Endothelial cell of umbilical vein (primary cell): Measurements from ENCODE around the gene LUC7L2. TPM values are rescaled to one million over a fixed set of nuclear protein-coding genes. Genes with fewer than 3 reads are reported as not detected.

Source experiments
- BruUV-seq: library from RNA; stranded (reverse); fragments of 400-500 nt; replicated peaks from 2 replicates; lab custom pipeline; 2021; lab: Mats Ljungman, UMichigan
- CTCF ChIA-PET: fragments of 300-600, 350-600 bp; sonication (Branson Sonifier 250); formaldehyde crosslinking; loops from one replicate; lab custom pipeline; 2021; ENCODE audit warnings: antibody characterized with exemption, inconsistent platforms; lab: Charles Lee
- POLR2A ChIA-PET: fragments of 300-600, 350-600 bp; sonication (Branson Sonifier 250); formaldehyde crosslinking; loops from one replicate; lab custom pipeline; 2021; ENCODE audit warnings: antibody characterized with exemption, inconsistent platforms; lab: Charles Lee
- DNase-seq: peaks from one replicate; pipeline ENCODE4 v3.0.0-alpha.2; 2011; ENCODE audit warnings: low read depth, low spot score
- FAIRE-seq: peaks from 2 replicates; lab custom pipeline; 2011; peaks lifted over from hg19 to GRCh38; lab: Jason Lieb, UNC
- H2AFZ ChIP-seq: 2 replicates; pipeline ENCODE4 v1.6.0; 2012; ENCODE audit warnings: low read depth, low read length, control low read depth, inconsistent platforms
- H3K27ac ChIP-seq: 2 replicates; pipeline ENCODE4 v1.5.1; 2011; ENCODE audit warnings: low read depth, mild to moderate bottlenecking, control low read depth, low read length, moderate library complexity; ENCODE audit not compliant: insufficient read depth
- H3K27me3 ChIP-seq, 2 experiments: 2 replicates each; pipeline versions ENCODE4 v1.6.0 to v1.6.1; 2011; ENCODE audit warnings: low read length in 2 of 2, mixed read lengths in 1 of 2; ENCODE audit not compliant: control insufficient read depth in 2 of 2, insufficient read depth in 2 of 2
- H3K36me3 ChIP-seq, 2 experiments: 2 replicates in 1 of 2; 3 replicates in 1 of 2; pipeline ENCODE4 v1.5.1; 2011; ENCODE audit warnings: low read length in 2 of 2, mild to moderate bottlenecking in 1 of 2, moderate library complexity in 1 of 2; ENCODE audit not compliant: control insufficient read depth in 2 of 2, insufficient read depth in 2 of 2; ENCODE audit errors: extremely low read depth in 1 of 2
- H3K4me1 ChIP-seq: 3 replicates; pipeline ENCODE4 v1.5.1; 2011; ENCODE audit warnings: mild to moderate bottlenecking, low read length; ENCODE audit not compliant: control insufficient read depth, insufficient read depth; ENCODE audit errors: extremely low read depth
- H3K4me2 ChIP-seq: 2 replicates; pipeline ENCODE4 v1.6.1; 2011; ENCODE audit warnings: low read length, control low read depth, mixed read lengths; ENCODE audit not compliant: insufficient read depth
- H3K4me3 ChIP-seq, 3 experiments: fragments of 200-600 bp in 1 of 3; sonication (generic), shearing (Covaris generic) in 1 of 3; replicated peaks in 1 of 3; 2 replicates each; pipeline ENCODE4 v1.5.1; 2011 to 2016; ENCODE audit warnings: control low read depth in 3 of 3, low read length in 3 of 3, mild to moderate bottlenecking in 2 of 3, inconsistent platforms in 1 of 3, low read depth in 1 of 3, moderate library complexity in 1 of 3; ENCODE audit not compliant: insufficient read depth in 1 of 3
- H3K79me2 ChIP-seq: 2 replicates; pipeline ENCODE4 v1.6.0; 2012; ENCODE audit warnings: low read length, inconsistent platforms; ENCODE audit not compliant: control insufficient read depth, insufficient read depth
- H3K9ac ChIP-seq: replicated peaks from 2 replicates; pipeline ENCODE3; 2011; ENCODE audit warnings: low read length, control low read depth; ENCODE audit not compliant: insufficient read depth; ENCODE audit errors: extremely low read depth
- H3K9me1 ChIP-seq: replicated peaks from 3 replicates; pipeline ENCODE4 v1.6.0; 2011; ENCODE audit warnings: mild to moderate bottlenecking, low read length; ENCODE audit not compliant: control insufficient read depth, insufficient read depth; ENCODE audit errors: extremely low read depth
- H3K9me3 ChIP-seq: replicated peaks from 2 replicates; pipeline ENCODE4 v1.5.1; 2012; ENCODE audit warnings: low read length, inconsistent platforms; ENCODE audit not compliant: control insufficient read depth, insufficient read depth
- H4K20me1 ChIP-seq: replicated peaks from 2 replicates; pipeline ENCODE3; 2011; ENCODE audit warnings: mild to moderate bottlenecking, low read length; ENCODE audit not compliant: control insufficient read depth, insufficient read depth; ENCODE audit errors: extremely low read depth
- CTCF ChIP-seq, 2 donors: IDR thresholded peaks; 1 replicate in 1 of 2; 2 replicates in 1 of 2; pipeline ENCODE4 v1.5.1; 2011; ENCODE audit warnings: low read length in 2 of 2, mild to moderate bottlenecking in 2 of 2, moderate library complexity in 2 of 2, control low read depth in 1 of 2, inconsistent platforms in 1 of 2, low read depth in 1 of 2; ENCODE audit not compliant: insufficient read depth in 1 of 2; ENCODE audit errors: extremely low read depth in 1 of 2
- EZH2 ChIP-seq: IDR thresholded peaks from 2 replicates; pipeline ENCODE4 v1.6.1; 2012; ENCODE audit warnings: borderline replicate concordance, low read depth, mild to moderate bottlenecking, moderate library complexity, low read length, inconsistent platforms; ENCODE audit not compliant: severe bottlenecking
- FOS ChIP-seq: IDR thresholded peaks from 2 replicates; pipeline ENCODE4 v1.6.1; 2011; ENCODE audit warnings: mild to moderate bottlenecking, low read length, moderate library complexity, borderline replicate concordance; ENCODE audit not compliant: insufficient read depth
- GATA2 ChIP-seq: IDR thresholded peaks from 2 replicates; pipeline ENCODE4 v1.7.0; 2011; ENCODE audit warnings: low read depth, mild to moderate bottlenecking, moderate library complexity, mixed read lengths, low read length; ENCODE audit not compliant: insufficient read length, insufficient read depth
- JUN ChIP-seq: IDR thresholded peaks from 2 replicates; pipeline ENCODE4 v1.6.1; 2011; ENCODE audit warnings: borderline replicate concordance, low read depth; ENCODE audit not compliant: insufficient read length, insufficient read depth
- MAX ChIP-seq: IDR thresholded peaks from 2 replicates; pipeline ENCODE4 v1.6.1; 2011; ENCODE audit not compliant: insufficient read depth, insufficient read length
- MYC ChIP-seq: IDR thresholded peaks from one replicate; pipeline ENCODE4 v1.6.1; 2011; ENCODE audit warnings: mild to moderate bottlenecking, low read depth, low read length
- POLR2A ChIP-seq: IDR thresholded peaks from 2 replicates; pipeline ENCODE4 v1.6.1; 2012; ENCODE audit warnings: low read depth, mild to moderate bottlenecking, control low read depth, low read length
- POLR2AphosphoS5 ChIP-seq: IDR thresholded peaks from 2 replicates; pipeline ENCODE4 v1.6.1; 2012; ENCODE audit warnings: low read depth, mild to moderate bottlenecking, control low read depth, low read length, moderate library complexity; ENCODE audit not compliant: insufficient read depth
- dilution Hi-C: fragments of 300-500 bp; cut with MboI; formaldehyde crosslinking; loops from one replicate; pipeline ENCODE4 v1.15.0; 2019; ENCODE audit warnings: low sequenced_read_pairs; ENCODE audit not compliant: extremely low pct_ligation_motif_present
- intact Hi-C: fragments of 100-400 bp; cut with micrococcal nuclease; formaldehyde crosslinking; loops from one replicate; pipeline ENCODE4 v1.10.0; 2022
- polyA plus RNA-seq, 4 experiments: library from polyadenylated mRNA; depleted of rRNA in 3 of 4; stranded (reverse) in 3 of 4; unstranded in 1 of 4; fragments of >200 nt; gene quantifications; 2 replicates each; pipeline versions ENCODE4 v1.2.1 to v1.2.3, GENCODE V29; 2011 to 2012; ENCODE audit warnings: missing spikeins in 1 of 4
- total RNA-seq: library from RNA; stranded (reverse); gene quantifications from 2 replicates; pipeline ENCODE4 v1.2.3, GENCODE V29; 2021

Gene LUC7L2
- total and polyA plus RNA-seq, 2 donors (not counting 3 experiments of a cell fraction or from before 2014, with no cell fraction given), result 28.0 to 85.8 TPM

GRCh38 chr7:139396323-139396951 is 36.7 kb downstream of the LUC7L2 start:
- FAIRE-seq (no peak), DNase-seq (no peak)
- H4K20me1 ChIP-seq, result peaks cover 5% of the 10 kb centered on the region
- TF ChIP-seq POLR2A, result no peak
- TF ChIP-seq JUN, result no peak
- TF ChIP-seq FOS, result no peak
- no peak for TF ChIP-seq GATA2
- TF ChIP-seq MAX, result no peak
- no peak for TF ChIP-seq MYC
- TF ChIP-seq CTCF (IDR thresholded peaks at IDR 0.05; ENCODE audit: extremely low read depth in 1 of 2, insufficient read depth in 1 of 2, low read depth in 1 of 2, low read length in 2 of 2), result no peak
- no peak for TF ChIP-seq EZH2
- no peak for TF ChIP-seq POLR2AphosphoS5
- no peak overlapping the region for H3K27ac ChIP-seq
- intact Hi-C loops (no loop called here), dilution Hi-C loops (no loop called here)
- no peaks in the 10 kb centered on the region for H3K9me1 ChIP-seq
- H2AFZ ChIP-seq, result no peak overlapping the region
- no peaks in the 10 kb centered on the region for H3K27me3 ChIP-seq
- ChIA-PET CTCF (interaction anchor here (0.9 kb wide), 1 partner anchor 10 kb away, joined by 3 read pairs; no protein-coding TSS in a partner anchor), POLR2A (no interaction called here)
- H3K9ac ChIP-seq, result no peak overlapping the region
- no TSS peak for BruUV-seq
- H3K36me3 ChIP-seq, result peaks cover 4 to 6% of the 10 kb centered on the region in 2 experiments
- no peak overlapping the region for H3K4me2 ChIP-seq
- no peaks in the 10 kb centered on the region for H3K4me1 ChIP-seq
- H3K79me2 ChIP-seq, result peaks cover 61% of the 10 kb centered on the region
- H3K9me3 ChIP-seq, result no peaks in the 10 kb centered on the region
- no peak overlapping the region for H3K4me3 ChIP-seq
